HG02759 (cell line): ENCODE results near the gene LAMTOR2.
"Not testable (repeated sequence)": the region's sequence is repeated elsewhere in the genome, so short reads cannot be mapped to it uniquely, and the experiment has no call there.

Experiments
- ATAC-seq: cut with Tn5 transposase; IDR thresholded peaks from one replicate; pipeline ENCODE4 v1.9.1; 2021; ENCODE audit warnings: mild to moderate bottlenecking, moderate library complexity; ENCODE audit not compliant: unreplicated experiment

Gene LAMTOR2

DNA sequence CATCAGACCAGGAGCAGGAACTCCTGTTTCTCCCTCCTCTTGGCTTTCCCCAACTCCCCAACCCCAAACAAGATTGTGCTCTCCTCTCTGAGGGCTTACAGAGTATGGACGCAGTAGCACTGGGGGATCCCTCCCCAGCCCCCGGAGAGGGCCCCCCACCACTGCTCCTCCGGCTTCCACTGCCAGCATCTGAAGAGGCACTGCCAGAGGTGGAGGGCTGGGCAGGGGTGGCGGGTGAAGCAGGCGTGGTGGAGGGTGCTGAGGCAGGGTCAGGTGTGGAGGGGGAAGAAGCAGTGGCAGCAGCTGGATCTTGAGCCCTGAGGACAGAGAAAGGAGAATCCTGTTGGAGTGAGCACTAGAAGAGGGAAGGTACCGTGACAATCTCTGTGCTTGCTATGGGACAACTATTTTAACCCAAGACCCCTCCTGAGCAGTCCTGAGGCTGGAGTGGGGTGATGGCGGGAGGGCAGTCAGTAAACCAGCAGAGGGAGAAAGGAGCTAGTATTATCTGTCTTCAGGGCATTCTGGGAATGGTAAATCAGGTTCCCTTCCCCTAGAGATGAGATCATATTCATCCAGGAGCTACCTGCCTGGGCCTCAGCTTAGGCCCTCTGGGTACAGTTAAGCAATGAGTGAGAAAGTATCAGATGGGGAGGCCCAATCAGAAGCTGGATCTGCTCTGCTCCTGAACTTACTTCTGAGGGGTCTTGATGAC lies 3.4 kb upstream of the LAMTOR2 start:
- no peak for ATAC-seq

DNA sequence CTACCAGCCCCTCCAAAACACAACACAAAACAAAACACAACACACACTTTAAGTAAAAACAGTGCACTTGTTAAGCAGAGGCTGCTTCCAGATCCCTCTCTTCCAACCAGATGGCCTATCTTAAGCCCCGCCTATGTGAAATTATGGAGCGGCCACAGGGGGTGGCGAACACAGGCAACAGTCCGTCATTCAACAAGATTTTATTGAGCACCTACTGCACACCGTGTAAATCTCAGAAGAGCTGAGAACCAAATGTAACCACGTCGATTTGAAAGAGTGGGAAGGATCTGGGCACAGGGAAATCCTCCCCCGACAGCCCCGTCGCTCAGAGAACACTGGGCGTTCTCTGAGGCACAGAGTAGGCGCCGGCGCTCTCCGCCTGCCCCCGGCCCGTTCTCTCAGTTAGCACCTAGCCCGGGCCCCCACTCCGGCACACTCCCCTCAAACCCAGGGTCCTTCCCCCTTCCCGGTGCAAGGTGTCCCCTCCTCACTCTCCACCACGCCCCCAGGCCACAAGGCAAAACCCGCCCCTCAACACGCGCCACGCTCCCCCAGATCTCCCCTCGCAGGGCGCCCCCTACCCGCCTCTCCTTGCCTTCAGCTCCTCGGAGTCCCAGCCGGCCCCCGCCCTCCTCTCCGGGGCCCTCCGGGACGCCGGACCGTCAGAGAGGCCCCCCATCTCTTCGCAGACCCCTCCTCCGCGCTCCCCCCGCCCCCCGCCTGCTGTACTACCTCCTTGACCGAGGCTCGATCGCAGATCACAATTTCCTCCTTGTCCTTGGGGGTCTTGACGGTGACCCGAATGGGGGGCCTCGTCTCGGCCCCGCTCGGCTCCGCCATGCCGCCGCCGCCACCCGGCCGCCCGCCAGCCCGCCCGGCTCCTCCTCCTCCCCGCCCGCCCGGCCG lies 1.5 kb upstream of the LAMTOR2 start:
- ATAC-seq, result no peak

DNA sequence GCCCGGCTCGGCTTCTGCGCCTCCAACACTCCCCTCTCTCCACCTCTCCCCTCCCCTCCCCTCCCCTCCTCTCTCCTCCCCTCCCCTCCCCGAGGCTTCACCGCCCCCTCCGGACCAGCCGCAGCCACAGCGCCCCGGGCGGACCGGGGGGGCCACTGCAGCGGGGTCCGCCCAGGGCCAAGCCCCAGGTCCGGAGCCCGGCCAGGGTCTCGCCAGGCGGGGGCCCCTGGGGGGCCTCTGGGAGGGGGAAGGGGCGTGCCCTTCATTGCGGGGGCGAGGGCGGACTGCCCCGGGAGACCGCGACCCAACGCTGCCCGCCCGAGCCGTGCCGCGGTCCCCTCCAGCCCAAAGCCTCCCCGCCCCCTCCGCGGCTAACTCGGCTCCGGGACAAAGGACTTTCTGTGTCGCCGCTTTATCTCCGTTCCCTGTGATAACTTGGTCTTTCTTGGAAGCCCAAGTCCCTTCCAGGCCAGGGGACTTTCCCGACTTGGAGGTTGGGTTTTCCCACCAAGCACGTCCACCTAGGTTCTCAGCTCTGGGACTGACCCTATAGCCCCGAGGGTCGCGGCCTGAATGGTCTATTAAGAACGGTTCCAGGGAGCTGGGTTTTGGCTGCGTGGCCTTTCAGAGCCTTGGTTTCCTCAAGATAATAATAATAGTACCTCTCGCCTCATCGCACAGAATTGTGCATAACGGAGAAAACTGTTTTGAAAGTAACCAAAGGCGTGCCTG lies 648 bp upstream of the LAMTOR2 start, which contains the start of gene UBQLN4:
UBQLN4 (minus strand) TSS at position 31 of the 732 bp plus-strand sequence. CDS start 97 bp downstream, outside the sequence.
- ATAC-seq, result peak; percentile 59

DNA sequence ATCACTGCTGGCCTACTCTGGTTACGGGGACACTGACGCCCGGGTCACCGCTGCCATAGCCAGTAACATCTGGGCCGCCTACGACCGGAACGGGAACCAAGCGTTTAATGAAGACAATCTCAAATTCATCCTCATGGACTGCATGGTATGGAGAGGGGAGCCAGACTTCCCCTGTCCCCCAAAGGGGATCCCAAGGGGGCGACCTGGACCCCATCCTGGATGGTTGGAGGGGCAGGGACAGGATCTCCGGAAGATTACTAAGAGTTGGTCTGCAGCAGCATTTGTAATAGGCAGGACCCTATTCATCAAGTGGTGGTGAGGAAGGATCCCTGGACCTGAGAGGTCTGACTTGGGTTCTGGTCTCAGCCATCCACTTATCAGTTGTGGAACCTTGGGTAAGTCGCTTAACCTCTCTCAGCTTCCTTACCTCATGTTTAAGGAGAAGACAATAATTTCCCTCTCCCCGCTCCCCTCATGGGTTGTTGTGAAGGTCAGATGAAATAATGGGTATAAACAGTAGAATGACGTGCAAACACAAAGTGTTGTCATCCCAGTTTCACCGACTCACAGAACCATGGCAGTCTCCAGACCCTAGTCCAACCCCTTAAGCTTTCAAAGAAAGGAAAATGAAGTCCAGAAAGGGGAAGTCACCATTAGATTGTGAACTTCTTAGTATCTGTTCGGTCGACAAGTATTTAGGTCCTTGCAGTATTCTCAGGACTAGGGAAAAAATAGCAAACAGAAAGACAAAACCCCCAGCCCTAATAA lies 883 bp downstream of the LAMTOR2 start:
- ATAC-seq, result no peak

DNA sequence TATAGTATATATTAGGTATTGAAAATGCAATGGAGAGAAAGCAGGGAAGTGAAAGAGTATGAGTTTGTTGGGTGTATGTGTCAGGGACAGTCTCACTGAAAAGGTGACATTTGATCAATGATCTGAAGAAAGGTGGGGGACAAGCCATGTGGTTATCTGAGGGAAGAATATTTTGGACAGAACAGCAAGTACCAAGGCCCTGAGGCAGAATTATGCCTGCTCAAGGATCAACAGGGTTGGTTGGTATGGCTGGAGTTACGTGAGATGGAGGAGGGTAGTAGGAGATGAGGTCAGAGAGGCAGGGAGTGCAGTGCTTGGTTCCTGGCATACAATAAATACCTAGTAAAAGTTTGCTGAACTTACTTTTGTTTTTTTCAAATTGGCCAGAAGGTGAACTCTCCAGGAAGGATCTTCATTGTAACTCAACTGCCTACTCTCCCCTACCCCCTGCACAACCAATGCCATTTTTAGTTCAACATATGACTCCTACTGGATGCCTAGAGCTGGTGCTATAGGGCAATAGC lies 1.8 kb downstream of the LAMTOR2 start:
- ATAC-seq, result no peak

DNA sequence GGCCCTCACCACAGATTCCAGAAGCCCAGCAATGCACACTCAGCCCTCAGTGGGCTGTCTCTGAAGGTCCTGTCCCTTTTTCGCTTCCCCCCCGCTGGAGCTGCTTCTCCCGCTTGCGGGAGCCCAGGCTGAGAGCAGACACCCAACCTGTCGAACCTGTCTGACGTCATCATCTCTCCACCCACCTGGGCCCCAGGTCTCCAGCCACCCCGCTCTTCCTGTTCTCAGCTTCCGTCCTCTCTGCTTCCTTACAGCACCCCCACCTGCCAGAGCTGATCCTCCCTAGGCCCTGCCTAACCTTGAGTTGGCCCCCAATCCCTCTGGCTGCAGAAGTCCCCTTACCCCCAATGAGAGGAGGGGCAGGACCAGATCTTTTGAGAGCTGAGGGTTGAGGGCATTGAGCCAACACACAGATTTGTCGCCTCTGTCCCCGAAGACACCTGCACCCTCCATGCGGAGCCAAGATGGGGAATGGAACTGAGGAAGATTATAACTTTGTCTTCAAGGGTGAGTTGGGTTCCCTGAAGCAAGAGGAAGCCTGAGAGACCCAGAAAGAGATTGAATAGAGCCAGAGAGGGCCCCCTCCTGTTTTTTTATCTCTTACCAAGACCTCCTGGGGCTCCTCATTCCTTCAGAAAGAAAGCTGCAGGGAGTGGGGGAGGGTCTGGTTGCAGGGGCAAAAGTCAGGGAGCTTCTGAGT lies 6.5 kb downstream of the LAMTOR2 start, which contains the start of gene RAB25:
RAB25 (plus strand) TSS at position 224 of the 700 bp plus-strand sequence; CDS start at position 465, 241 bp downstream.
- no peak for ATAC-seq

DNA sequence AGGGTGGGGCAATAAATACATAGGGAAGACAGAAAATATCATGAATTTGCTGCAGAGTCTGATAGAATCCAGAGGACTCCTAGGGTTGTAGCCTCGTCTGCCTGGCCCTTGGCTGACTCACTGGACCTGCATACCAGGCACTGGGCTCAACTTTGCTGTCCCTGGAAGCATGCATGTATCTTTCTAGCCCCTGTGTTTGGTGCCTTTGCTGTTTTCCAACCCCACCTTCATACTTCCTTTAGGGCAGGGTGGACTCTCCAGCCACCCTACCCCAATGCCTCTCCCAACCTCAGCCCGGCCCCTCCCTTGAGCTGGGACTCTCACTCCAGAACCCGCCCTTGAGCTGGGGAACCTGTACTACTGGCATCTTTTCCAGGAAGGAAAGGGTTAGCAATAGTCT lies 7.6 kb downstream of the LAMTOR2 start:
- ATAC-seq, result no peak

DNA sequence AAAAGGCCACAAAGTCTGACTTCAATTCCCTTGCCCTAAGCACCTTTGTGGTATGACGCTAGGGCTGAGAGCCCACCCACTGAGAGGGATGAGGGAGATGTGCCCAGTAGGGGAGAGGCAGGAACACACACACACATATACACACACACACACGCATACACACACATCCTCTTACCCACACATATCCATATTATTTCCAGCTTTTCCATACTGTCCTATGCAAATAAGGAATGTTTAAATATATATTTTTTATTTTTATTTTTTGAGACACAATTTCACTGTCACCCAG lies 9.4 kb downstream of the LAMTOR2 start:
- no peak for ATAC-seq

DNA sequence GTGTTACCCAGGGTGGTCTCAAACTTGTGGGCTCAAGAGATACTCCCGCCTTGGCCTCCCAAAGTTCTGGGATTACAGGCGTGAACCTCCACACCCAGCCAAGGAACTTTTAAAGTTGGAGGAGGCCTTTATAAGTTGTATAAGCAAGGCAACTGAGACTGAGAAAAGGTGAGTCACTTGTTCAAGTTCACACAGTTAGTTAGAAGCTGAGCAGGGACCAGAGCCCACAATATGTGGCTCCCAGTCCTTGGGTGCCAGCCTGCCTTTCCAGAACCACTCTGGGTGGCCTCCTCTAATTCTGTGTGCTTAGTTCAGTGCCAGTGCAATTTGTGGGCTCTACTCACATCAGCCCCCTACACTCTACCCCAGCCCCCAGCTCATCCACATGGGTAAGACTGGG lies 10.0 kb downstream of the LAMTOR2 start:
- no peak for ATAC-seq

DNA sequence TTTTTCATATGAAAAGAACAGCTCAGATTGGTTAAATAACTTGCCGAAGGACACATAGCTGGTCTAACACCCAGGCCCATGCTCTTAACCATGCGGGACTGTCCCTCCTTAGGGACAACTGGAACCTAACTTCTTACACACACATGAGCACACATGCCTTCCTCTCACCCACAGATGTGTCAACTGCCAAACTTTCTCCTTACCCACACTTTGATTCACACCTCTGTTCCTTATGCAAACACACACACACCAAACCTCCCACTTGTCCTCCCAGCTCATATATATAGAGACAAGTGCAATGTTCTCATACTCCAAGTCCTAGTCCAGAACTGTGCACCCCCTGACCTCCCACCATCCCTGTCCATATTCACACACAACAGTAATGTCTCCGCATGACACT lies 10.6 kb downstream of the LAMTOR2 start:
- no peak for ATAC-seq

DNA sequence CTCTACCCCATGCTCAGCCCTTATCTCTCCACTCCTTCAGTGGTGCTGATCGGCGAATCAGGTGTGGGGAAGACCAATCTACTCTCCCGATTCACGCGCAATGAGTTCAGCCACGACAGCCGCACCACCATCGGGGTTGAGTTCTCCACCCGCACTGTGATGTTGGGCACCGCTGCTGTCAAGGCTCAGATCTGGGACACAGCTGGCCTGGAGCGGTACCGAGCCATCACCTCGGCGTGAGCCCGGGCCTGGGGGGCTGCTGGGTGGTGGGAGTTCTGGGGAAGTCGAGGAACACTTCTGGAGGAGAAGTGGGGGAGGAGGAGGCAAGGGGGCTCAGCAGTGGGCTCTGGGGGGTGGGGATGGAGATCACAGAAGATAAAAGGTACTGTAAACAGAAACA lies 11.3 kb downstream of the LAMTOR2 start:
- ATAC-seq, result no peak

DNA sequence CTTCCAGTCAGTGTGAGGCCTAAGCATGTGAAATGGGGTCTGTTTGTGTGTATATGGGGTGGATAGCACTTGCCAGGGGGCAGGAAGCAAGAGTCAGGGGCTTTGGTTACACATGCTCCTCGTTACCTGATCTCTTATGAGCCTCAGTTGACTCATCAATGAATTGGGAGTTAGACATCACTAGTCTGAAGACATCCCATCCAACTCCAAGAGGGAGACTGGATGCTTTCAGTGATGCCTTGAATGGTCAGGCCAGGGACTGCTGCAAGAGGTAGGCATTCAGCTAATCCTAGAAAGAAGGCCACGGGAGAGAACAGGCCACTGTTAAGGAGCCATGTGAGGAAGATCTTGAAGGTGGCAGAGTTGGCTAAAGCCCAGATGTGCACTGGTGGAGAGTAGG lies 12.7 kb downstream of the LAMTOR2 start:
- no peak for ATAC-seq

DNA sequence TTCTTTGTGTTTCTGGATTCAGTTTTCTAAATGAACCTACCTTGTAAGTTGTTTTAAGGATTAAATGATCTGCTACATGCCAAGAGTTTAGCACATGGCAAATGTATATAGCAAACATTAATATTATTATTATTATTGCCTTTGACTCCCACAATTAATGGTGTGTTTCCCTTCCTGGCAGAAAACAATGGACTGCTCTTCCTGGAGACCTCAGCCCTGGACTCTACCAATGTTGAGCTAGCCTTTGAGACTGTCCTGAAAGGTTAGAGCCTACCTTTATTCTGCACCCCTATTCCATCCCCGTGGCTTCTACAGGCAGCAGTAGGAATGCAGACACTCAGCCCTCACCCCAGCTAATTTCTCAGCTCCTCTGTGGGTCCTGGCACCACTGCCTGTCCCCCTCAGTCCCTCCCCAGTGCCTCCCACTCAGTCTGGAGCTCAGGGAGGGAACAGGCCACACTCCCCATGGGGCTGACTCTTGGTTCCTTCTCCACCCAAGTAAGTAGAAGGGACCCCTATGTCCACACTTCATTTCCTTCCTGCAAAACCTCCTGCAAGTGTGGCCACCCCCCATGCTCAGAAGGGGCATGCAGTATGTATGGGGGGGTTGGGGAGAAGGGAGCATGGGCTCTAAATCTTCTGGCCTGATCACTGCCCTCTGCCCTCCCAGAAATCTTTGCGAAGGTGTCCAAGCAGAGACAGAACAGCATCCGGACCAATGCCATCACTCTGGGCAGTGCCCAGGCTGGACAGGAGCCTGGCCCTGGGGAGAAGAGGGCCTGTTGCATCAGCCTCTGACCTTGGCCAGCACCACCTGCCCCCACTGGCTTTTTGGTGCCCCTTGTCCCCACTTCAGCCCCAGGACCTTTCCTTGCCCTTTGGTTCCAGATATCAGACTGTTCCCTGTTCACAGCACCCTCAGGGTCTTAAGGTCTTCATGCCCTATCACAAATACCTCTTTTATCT lies 15.2 kb downstream of the LAMTOR2 start:
- no peak for ATAC-seq

DNA sequence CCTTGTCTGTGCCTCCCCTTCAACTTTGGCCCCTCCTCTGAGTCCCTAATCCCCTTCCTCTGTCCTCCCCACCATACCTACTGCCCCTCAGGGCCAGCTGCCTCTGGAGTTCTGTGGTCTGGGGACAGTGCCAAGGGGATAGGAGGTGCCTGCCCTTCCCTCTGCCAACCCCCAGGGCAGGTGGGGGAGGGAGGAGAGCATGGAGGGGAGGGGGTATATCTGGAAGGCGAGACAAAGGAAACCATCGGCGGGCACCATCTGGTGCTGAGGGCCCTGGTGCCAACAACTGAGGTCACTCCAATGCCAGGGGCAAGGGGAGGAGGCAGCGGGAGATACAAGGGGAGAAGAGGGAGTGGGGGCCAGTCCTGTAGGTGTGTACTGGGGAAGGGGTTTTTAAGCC lies 16.0 kb downstream of the LAMTOR2 start:
- ATAC-seq, result no peak

DNA sequence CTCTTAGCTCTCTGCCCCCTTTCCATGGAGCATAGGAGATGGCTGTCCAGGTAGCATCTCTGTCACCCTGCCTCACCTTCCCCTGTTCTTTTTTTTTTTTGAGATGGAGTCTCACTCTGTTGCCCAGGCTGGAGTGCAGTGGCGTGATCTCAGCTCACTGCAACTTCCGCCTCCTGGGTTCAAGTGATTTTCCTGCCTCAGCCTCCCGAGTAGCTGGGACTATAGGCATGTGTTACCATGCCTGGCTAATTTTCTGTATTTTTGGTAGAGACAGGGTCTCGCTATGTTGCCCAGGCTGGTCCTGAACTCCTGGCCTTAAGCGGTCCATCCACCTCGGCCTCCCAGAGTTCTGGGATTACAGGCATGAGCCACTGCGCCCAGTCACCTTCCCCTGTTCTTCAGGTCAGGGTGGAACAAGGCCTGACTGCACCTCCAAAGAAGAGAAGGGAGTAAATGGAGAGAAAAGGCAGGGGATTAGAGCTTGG lies 16.8 kb downstream of the LAMTOR2 start:
- ATAC-seq, result not testable (repeated sequence)

DNA sequence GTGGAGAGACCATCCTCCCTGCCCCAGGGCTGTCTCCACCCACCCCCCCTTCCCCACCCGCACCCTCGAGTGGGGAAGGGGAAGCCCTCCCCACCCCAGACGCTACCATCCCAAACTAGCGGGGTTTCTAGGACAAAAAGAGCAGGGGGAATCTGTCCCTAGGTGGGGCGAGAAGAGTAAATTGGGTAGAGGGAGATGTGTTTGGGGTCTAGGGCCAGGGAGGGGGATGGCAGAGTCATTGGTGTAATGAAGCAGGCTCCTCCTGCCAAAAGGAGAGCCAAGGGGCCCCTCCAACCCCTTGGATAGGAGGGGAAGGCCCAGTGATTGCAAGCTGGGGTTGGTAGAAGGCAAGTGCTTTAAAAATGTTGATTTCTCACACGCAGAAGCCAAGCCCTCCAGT lies 17.7 kb downstream of the LAMTOR2 start:
- ATAC-seq, result no peak

DNA sequence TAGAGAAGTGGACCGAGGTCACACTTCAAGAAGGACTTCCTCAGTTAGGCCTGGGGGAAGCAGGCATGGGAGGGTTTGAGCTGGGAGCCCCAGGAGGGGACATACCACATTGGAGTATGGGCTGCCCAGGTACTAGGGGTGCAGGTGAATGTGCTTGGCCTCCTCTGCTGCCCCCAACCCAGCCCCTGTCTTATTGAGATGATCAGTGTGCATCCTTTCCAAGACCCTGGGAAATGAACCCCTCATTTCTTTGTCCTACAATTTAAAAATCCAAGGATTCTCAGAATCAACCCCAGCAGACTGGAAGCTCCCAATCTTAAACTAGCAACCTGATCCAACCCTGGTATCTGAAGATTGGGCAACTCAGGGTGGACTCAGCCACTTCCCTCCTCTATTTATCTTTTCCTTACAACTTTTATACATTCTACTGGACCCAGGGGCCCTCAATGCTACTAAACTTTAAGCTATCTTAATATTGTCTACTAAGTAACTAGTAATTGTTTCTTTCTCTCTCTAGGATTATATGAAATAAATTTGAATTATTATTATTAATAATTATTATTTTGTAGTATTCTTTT lies 18.6 kb downstream of the LAMTOR2 start:
- ATAC-seq, result no peak

DNA sequence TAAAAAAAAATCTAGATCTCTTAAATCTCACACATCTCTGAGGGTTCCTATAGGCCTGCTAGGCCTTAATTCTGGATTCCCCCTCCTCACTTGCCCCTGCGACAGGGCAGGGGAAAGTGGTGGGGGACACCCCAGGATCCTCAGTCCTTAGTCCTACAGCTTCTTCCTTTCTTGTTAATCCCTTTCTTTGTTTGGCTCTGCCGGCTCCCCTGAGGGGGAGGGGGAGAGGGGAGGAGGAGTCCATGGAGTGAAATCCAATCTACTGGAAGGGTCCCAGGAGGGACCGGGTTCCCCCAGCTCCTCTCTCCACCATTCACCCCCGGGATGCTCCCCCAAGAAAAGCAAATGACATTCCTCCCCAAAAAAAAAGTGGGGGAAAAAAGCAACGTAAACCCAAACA lies 19.2 kb downstream of the LAMTOR2 start:
- no peak for ATAC-seq
